Measurements from ENCODE around the gene UCHL3.

UCHL3 gene

GRCh38 chr13:75581874-75582640 is 32.5 kb downstream of the UCHL3 start:
- no peak overlapping the region for H3K27ac Mint-ChIP-seq
- peaks cover 12% of the 10 kb centered on the region for H3K9me3 Mint-ChIP-seq
- no peak overlapping the region for H3K4me3 Mint-ChIP-seq
- peaks cover 33% of the 10 kb centered on the region for H3K4me1 Mint-ChIP-seq
- H3K27me3 Mint-ChIP-seq = no peaks in the 10 kb centered on the region
- peaks cover 41% of the 10 kb centered on the region for H3K36me3 Mint-ChIP-seq

GRCh38 chr13:75583091-75583490 is 33.5 kb downstream of the UCHL3 start:
- Mint-ChIP-seq H3K27me3 (no peaks in the 10 kb centered on the region), H3K4me3 (no peak overlapping the region), H3K27ac (no peak overlapping the region), H3K36me3 (peaks cover 46% of the 10 kb centered on the region), H3K9me3 (peaks cover 12% of the 10 kb centered on the region), H3K4me1 (peaks cover 30% of the 10 kb centered on the region)

- Mint-ChIP-seq H3K27me3 (no peaks in the 10 kb centered on the region), H3K36me3 (peaks cover 51% of the 10 kb centered on the region), H3K27ac (no peak overlapping the region), H3K4me3 (no peak overlapping the region), H3K4me1 (peaks cover 31% of the 10 kb centered on the region), H3K9me3 (peaks cover 12% of the 10 kb centered on the region)
Observed at GRCh38 chr13:75585153-75585552, 35.6 kb downstream of the UCHL3 start.

DNA sequence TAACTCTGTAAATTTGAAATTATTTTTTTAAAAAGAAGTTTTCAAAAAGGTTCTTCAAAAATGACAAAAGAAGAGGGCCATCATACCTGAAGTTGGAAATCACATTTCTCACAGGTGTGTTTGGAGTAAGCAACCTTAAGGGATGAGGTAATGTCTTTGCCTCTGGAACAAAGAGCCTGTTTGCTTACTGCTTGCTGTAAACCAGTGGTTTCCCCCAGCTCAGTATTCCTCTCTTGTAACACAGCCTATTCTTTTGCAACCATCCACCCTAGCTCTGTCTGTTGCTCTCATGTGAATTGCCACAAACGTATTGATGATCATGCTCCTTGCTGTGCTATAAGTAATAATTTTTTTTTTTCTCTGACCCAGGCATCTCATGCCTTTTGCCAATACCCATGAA is 38.1 kb downstream of the UCHL3 start:
- Mint-ChIP-seq H3K4me3 (no peak overlapping the region), H3K4me1 (peaks cover 33% of the 10 kb centered on the region), H3K27me3 (no peaks in the 10 kb centered on the region), H3K36me3 (peaks cover 54% of the 10 kb centered on the region), H3K27ac (no peak overlapping the region), H3K9me3 (peaks cover 12% of the 10 kb centered on the region)

- H3K4me1 Mint-ChIP-seq = no peaks in the 10 kb centered on the region
- H3K4me3 Mint-ChIP-seq = no peak overlapping the region
- H3K36me3 Mint-ChIP-seq = peaks cover 21% of the 10 kb centered on the region
- H3K9me3 Mint-ChIP-seq = no peaks in the 10 kb centered on the region
- H3K27me3 Mint-ChIP-seq = no peaks in the 10 kb centered on the region
- no peak overlapping the region for H3K27ac Mint-ChIP-seq
Observed at GRCh38 chr13:75596657-75597182, 47.1 kb downstream of the UCHL3 start.

GRCh38 chr13:75600371-75600770 is 50.8 kb downstream of the UCHL3 start:
- Mint-ChIP-seq H3K27me3 (no peaks in the 10 kb centered on the region), H3K4me1 (no peaks in the 10 kb centered on the region), H3K36me3 (peaks cover 22% of the 10 kb centered on the region), H3K4me3 (no peak overlapping the region), H3K9me3 (no peaks in the 10 kb centered on the region), H3K27ac (no peak overlapping the region)

GRCh38 chr13:75603038-75603437 is 53.4 kb downstream of the UCHL3 start:
- Mint-ChIP-seq H3K27ac (no peak overlapping the region), H3K36me3 (peaks cover 22% of the 10 kb centered on the region), H3K4me1 (no peaks in the 10 kb centered on the region), H3K27me3 (no peaks in the 10 kb centered on the region), H3K4me3 (no peak overlapping the region), H3K9me3 (no peaks in the 10 kb centered on the region)

DNA sequence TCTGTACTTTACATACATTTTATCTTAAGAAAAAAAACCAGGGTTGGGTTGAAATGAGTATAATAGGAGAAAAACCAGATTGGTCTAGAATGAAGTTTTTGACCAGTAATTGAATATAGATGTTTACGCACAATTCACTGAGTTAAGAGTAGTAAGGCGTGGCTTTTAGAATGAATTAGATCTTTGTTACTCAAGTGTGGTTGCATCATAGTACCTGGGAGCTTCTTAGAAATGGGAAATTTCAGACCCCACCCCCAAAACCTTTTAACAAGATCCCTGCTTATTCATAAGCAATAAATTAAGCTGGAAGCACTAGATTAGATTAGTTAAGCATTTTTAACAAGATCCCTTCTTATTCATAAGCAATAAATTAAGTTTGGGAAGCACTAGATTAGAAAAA is 57.9 kb downstream of the UCHL3 start:
- Mint-ChIP-seq H3K27ac (no peak overlapping the region), H3K36me3 (peaks cover 22% of the 10 kb centered on the region), H3K4me3 (no peak overlapping the region), H3K4me1 (no peaks in the 10 kb centered on the region), H3K27me3 (no peaks in the 10 kb centered on the region), H3K9me3 (no peaks in the 10 kb centered on the region)

GRCh38 chr13:75610466-75610865 is 60.9 kb downstream of the UCHL3 start:
- H3K4me3 Mint-ChIP-seq = no peak overlapping the region
- H3K27me3 Mint-ChIP-seq = no peaks in the 10 kb centered on the region
- H3K9me3 Mint-ChIP-seq = no peaks in the 10 kb centered on the region
- no peak overlapping the region for H3K27ac Mint-ChIP-seq
- peaks cover 34% of the 10 kb centered on the region for H3K36me3 Mint-ChIP-seq
- H3K4me1 Mint-ChIP-seq = peaks cover 4% of the 10 kb centered on the region

DNA sequence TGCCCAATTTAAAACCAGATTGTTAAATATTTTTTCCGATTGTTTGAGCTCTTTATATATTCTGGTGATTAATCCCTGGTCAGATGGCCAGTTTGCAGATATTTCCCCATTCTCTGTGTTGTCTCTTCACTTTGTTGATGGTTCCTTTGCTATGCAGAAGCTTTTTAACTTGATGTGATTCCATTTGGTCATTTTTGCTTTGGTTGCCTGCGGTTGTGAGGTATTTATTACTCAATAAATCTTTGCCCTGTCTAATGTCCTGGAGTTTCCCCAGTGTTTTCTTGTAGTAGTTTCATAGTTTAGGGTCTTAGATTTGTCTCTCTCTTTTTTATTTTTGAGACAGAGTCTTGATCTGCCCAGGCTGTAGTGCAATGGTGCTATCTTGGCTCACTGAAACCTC is 62.8 kb downstream of the UCHL3 start:
- Mint-ChIP-seq H3K4me3 (no peak overlapping the region), H3K36me3 (peaks cover 26% of the 10 kb centered on the region), H3K4me1 (peaks cover 4% of the 10 kb centered on the region), H3K27ac (peak overlapping the region; percentile 71), H3K27me3 (no peaks in the 10 kb centered on the region), H3K9me3 (no peaks in the 10 kb centered on the region)

DNA sequence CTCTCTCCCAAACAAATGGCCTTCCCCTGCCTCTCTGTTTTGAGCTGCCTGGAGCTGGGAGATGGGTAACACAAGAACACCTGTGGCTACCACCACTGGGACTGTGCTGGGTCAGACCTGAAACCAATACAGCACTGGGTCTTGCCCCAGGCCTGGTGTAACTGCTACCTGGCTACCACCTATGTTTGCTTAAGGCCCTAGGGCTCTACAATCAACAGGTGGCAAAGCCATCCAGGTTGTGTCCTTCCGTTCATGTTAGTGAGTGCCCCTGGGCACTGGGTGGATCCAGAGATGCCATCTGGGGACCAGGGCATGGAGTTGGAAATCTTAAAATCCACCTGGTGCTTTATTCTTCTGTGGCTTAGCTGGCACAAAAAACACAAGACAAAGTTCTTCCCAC is 67.6 kb downstream of the UCHL3 start:
- H3K27me3 Mint-ChIP-seq = no peaks in the 10 kb centered on the region
- H3K27ac Mint-ChIP-seq = no peak overlapping the region
- no peaks in the 10 kb centered on the region for H3K9me3 Mint-ChIP-seq
- H3K4me1 Mint-ChIP-seq = peaks cover 4% of the 10 kb centered on the region
- no peak overlapping the region for H3K4me3 Mint-ChIP-seq
- peaks cover 24% of the 10 kb centered on the region for H3K36me3 Mint-ChIP-seq

DNA sequence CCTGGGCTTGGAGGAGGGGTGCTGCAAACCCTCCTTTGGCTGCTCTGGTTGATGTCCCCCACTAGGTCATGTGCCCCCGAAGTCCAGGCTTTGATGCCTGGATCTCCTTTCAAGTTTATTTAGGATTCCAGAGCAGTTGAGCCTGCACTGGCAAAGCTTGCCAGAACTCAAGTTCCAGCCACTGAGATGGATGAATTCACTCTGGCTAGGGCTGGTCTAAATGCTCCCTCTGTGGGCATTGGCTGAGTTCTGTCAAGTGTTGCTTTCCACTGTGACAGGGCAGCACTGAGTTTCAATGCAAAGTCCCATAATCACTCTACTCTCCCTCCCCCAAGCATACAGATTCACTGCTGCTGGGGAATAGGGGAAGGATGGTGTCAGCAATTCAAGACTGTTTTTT is 68.7 kb downstream of the UCHL3 start:
- Mint-ChIP-seq H3K4me1 (peaks cover 4% of the 10 kb centered on the region), H3K27me3 (no peaks in the 10 kb centered on the region)

GRCh38 chr13:75620020-75620419 is 70.4 kb downstream of the UCHL3 start:
- H3K4me1 Mint-ChIP-seq = no peaks in the 10 kb centered on the region
- no peaks in the 10 kb centered on the region for H3K27me3 Mint-ChIP-seq
- no peak overlapping the region for H3K27ac Mint-ChIP-seq
- peaks cover 15% of the 10 kb centered on the region for H3K36me3 Mint-ChIP-seq
- no peaks in the 10 kb centered on the region for H3K9me3 Mint-ChIP-seq
- H3K4me3 Mint-ChIP-seq = no peak overlapping the region

More for the DNA sequence above, 68.7 kb downstream of the UCHL3 start:
- Mint-ChIP-seq H3K36me3 (peaks cover 15% of the 10 kb centered on the region), H3K9me3 (no peaks in the 10 kb centered on the region), H3K27ac (no peak overlapping the region), H3K4me3 (no peak overlapping the region)

- no peak overlapping the region for H3K27ac Mint-ChIP-seq
Observed at GRCh38 chr13:75621147-75621546, 71.6 kb downstream of the UCHL3 start.

GRCh38 chr13:75628801-75629200 is 79.2 kb downstream of the UCHL3 start:
- Mint-ChIP-seq H3K4me1 (peaks cover 24% of the 10 kb centered on the region), H3K27me3 (no peaks in the 10 kb centered on the region), H3K36me3 (peaks cover 18% of the 10 kb centered on the region), H3K4me3 (no peak overlapping the region), H3K9me3 (no peaks in the 10 kb centered on the region), H3K27ac (peak overlapping the region; percentile 56)

More at GRCh38 chr13:75621147-75621546, 71.6 kb downstream of the UCHL3 start:
- Mint-ChIP-seq H3K9me3 (no peaks in the 10 kb centered on the region), H3K4me3 (no peak overlapping the region), H3K36me3 (peaks cover 23% of the 10 kb centered on the region), H3K4me1 (no peaks in the 10 kb centered on the region), H3K27me3 (no peaks in the 10 kb centered on the region)

DNA sequence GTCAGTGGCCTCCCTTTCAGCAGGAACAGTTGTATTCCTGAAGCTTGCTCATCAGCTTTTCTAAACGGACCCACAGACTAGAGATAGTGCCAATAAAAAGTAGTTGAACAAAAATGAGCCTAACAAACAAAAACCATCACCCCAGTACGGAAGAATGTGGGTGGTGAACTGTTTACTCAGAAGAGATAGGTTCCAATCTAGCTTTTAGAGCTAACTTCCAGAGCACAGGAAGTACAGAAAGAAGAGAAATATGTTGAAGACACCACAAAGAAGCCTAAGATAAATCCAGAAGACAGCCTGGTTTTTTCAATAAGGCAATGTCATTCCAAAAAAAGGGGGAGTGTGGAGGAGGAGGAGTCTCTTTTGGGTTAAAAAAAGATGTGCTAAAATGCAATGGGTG is 83.7 kb downstream of the UCHL3 start:
- Mint-ChIP-seq H3K9me3 (no peaks in the 10 kb centered on the region), H3K4me3 (peak overlapping the region; percentile 31), H3K36me3 (peaks cover 2% of the 10 kb centered on the region), H3K4me1 (peaks cover 14% of the 10 kb centered on the region), H3K27ac (peak overlapping the region; percentile 39), H3K27me3 (peaks cover 3% of the 10 kb centered on the region)
